GM21723 (cell line): ENCODE measurements around the gene ELK4.

Experiments
- ATAC-seq: cut with Tn5 transposase; IDR thresholded peaks from one replicate; pipeline ENCODE4 v1.9.1; 2021; ENCODE audit warnings: mild to moderate bottlenecking, moderate library complexity; ENCODE audit not compliant: unreplicated experiment

ELK4 gene

GRCh38 chr1:205597691-205598314 is 34.0 kb downstream of the ELK4 start:
- ATAC-seq: no peak

- ATAC-seq: no peak
Measured at GRCh38 chr1:205596876-205597275, 34.9 kb downstream of the ELK4 start.

GRCh38 chr1:205595861-205596260 is 36.0 kb downstream of the ELK4 start:
- no peak for ATAC-seq

GRCh38 chr1:205595435-205595834 is 36.4 kb downstream of the ELK4 start:
- ATAC-seq: no peak

- ATAC-seq: no peak
Measured at GRCh38 chr1:205594846-205595245, 37.0 kb downstream of the ELK4 start.

- ATAC-seq: peak; percentile 5
Measured at GRCh38 chr1:205593967-205594366, 37.8 kb downstream of the ELK4 start.

- ATAC-seq: peak; percentile 50
Measured at GRCh38 chr1:205593532-205593931, 38.3 kb downstream of the ELK4 start.

- no peak for ATAC-seq
Measured at GRCh38 chr1:205592443-205593003, 39.3 kb downstream of the ELK4 start.

GRCh38 chr1:205591522-205592351 is 40.1 kb downstream of the ELK4 start:
- ATAC-seq: peak; percentile 67

- ATAC-seq: no peak
Measured at GRCh38 chr1:205590777-205591513, 40.9 kb downstream of the ELK4 start.

- no peak for ATAC-seq
Measured at GRCh38 chr1:205590457-205590768, 41.4 kb downstream of the ELK4 start.

- ATAC-seq: no peak
Measured at GRCh38 chr1:205589618-205590456, 42.0 kb downstream of the ELK4 start.

GRCh38 chr1:205589046-205589445 is 42.8 kb downstream of the ELK4 start:
- no peak for ATAC-seq

GRCh38 chr1:205588636-205589035 is 43.2 kb downstream of the ELK4 start:
- no peak for ATAC-seq

- no peak for ATAC-seq
Measured at GRCh38 chr1:205587581-205587980, 44.2 kb downstream of the ELK4 start.

GRCh38 chr1:205585835-205586785 is 45.7 kb downstream of the ELK4 start:
- ATAC-seq: no peak

GRCh38 chr1:205585169-205585834 is 46.5 kb downstream of the ELK4 start:
- no peak for ATAC-seq

GRCh38 chr1:205584732-205585131 is 47.1 kb downstream of the ELK4 start:
- no peak for ATAC-seq
